ENCODE measurements around the gene EFEMP2.

DNA sequence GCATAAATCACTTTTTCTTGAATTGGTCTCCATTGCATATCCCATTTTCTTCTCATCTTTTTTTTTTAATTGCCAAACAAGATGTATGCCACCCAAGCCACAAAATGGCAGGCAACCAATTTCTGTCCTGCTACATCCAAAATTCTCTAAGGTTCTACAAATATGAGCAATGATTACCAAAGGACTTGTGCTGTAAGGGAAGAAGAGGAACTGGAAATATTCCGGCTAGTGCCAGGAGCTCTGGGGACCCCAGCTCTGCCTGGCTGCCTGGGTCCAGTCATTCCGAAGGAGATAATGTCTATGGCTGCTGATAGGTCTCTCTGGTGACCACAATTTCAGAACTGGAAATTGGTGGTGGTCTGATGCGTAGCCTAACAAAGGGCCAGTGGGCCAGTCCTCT lies 55.9 kb downstream of the EFEMP2 start:
- TF ChIP-seq, protein P1, sequence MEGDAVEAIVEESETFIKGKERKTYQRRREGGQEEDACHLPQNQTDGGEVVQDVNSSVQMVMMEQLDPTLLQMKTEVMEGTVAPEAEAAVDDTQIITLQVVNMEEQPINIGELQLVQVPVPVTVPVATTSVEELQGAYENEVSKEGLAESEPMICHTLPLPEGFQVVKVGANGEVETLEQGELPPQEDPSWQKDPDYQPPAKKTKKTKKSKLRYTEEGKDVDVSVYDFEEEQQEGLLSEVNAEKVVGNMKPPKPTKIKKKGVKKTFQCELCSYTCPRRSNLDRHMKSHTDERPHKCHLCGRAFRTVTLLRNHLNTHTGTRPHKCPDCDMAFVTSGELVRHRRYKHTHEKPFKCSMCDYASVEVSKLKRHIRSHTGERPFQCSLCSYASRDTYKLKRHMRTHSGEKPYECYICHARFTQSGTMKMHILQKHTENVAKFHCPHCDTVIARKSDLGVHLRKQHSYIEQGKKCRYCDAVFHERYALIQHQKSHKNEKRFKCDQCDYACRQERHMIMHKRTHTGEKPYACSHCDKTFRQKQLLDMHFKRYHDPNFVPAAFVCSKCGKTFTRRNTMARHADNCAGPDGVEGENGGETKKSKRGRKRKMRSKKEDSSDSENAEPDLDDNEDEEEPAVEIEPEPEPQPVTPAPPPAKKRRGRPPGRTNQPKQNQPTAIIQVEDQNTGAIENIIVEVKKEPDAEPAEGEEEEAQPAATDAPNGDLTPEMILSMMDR (IDR thresholded peaks at IDR 0.05; ENCODE audit: low read depth, low read length, poor library complexity, severe bottlenecking): no peak
- TF ChIP-seq EZH2phosphoT487 (IDR thresholded peaks at IDR 0.05; ENCODE audit: borderline replicate concordance, low read length): no peak

Data from DOHH2 (cell line).